Colonic mucosa (tissue), 4 donors: Measurements from ENCODE around the gene RETSAT. TPM values are rescaled to one million over a fixed set of nuclear protein-coding genes. Genes with fewer than 3 reads are reported as not detected.
A peak's percentile ranks its signal among the peaks of the same experiment; 100 is the strongest.
"Not testable (repeated sequence)": the region's sequence is repeated elsewhere in the genome, so short reads cannot be mapped to it uniquely, and the experiment has no call there.

Experiments used
- DNase-seq: peaks from one replicate; pipeline ENCODE4 v3.0.0-alpha.2; 2020
- H3K27ac ChIP-seq: fragments of 200-600 bp; one replicate; pipeline ENCODE4 v1.8.0; 2021
- H3K27me3 ChIP-seq: fragments of 200-600 bp; one replicate; pipeline ENCODE4 v1.8.0; 2021
- H3K36me3 ChIP-seq: fragments of 200-600 bp; one replicate; pipeline ENCODE4 v1.8.0; 2021
- H3K4me1 ChIP-seq: fragments of 200-600 bp; one replicate; pipeline ENCODE4 v1.8.0; 2021; ENCODE audit warnings: mild to moderate bottlenecking
- H3K4me3 ChIP-seq: fragments of 200-600 bp; one replicate; pipeline ENCODE4 v1.8.0; 2021
- H3K9ac ChIP-seq, 2 donors: one replicate each; pipeline ENCODE4 v1.7.0; 2013; ENCODE audit warnings: control low read depth in 2 of 2, low read depth in 2 of 2, low read length in 2 of 2
- H3K9me3 ChIP-seq: fragments of 200-600 bp; one replicate; pipeline ENCODE4 v1.8.0; 2021
- CTCF ChIP-seq: fragments of 200-600 bp; IDR thresholded peaks from one replicate; pipeline ENCODE4 v1.8.0; 2022; ENCODE audit warnings: antibody characterized with exemption, mild to moderate bottlenecking
- intact Hi-C: fragments of 100-400 bp; cut with DNase I; formaldehyde crosslinking; loops from one replicate; pipeline ENCODE4 v1.14.1; 2022
- total RNA-seq, 2 donors: library from RNA; stranded (reverse); fragmentation: NEBNext Ultra II Directional in 1 of 2; extraction: Animal tissue kit (Norgen Biotek cat#: 25700) in 1 of 2; gene quantifications; one replicate each; pipeline ENCODE4 v1.2.1, GENCODE V29; 2021
- donor health status: healthy.
- donor health status: DM: no; HTN: no; CAD: no.
- donor health status: DM: no; HTN: no; CAD: no.

RETSAT gene
- total RNA-seq, 2 donors from 2014 or later, result 145 to 190 TPM

- peak overlapping the region; percentile 75 to 99 for H3K9ac ChIP-seq
- no peaks in the 10 kb centered on the region for H3K9me3 ChIP-seq
- H3K4me3 ChIP-seq, result peak overlapping the region; percentile 94
- TF ChIP-seq CTCF, result no peak
- peaks cover 4% of the 10 kb centered on the region for H3K4me1 ChIP-seq
- intact Hi-C loops, result no loop called here
- no peaks in the 10 kb centered on the region for H3K36me3 ChIP-seq
- H3K27ac ChIP-seq, result peak overlapping the region; percentile 94
- H3K27me3 ChIP-seq, result no peaks in the 10 kb centered on the region
- peak; percentile 85 for DNase-seq
Measured at GRCh38 chr2:85353876-85354285, 447 bp downstream of the RETSAT start.

- Histone ChIP-seq H3K27me3 (no peaks in the 10 kb centered on the region), H3K9me3 (no peaks in the 10 kb centered on the region), H3K9ac (no peak overlapping the region), H3K36me3 (peaks cover 11% of the 10 kb centered on the region), H3K4me1 (no peaks in the 10 kb centered on the region), H3K4me3 (no peak overlapping the region), H3K27ac (no peak overlapping the region)
- intact Hi-C loops, result no loop called here
- DNase-seq, result no peak
- no peak for TF ChIP-seq CTCF
Measured at GRCh38 chr2:85347599-85347998, 6.7 kb downstream of the RETSAT start.

- no peak overlapping the region for H3K27ac ChIP-seq
Measured at GRCh38 chr2:85344356-85344954, 9.9 kb downstream of the RETSAT start.

GRCh38 chr2:85343207-85343895 is 11.0 kb downstream of the RETSAT start:
- H3K27me3 ChIP-seq, DNase-seq, H3K27ac ChIP-seq, H3K4me1 ChIP-seq, H3K9ac ChIP-seq, H3K4me3 ChIP-seq, intact Hi-C loops, H3K9me3 ChIP-seq: not testable (repeated sequence)
- peaks cover 11% of the 10 kb centered on the region for H3K36me3 ChIP-seq

More at GRCh38 chr2:85344356-85344954, 9.9 kb downstream of the RETSAT start:
- no peak overlapping the region for H3K4me3 ChIP-seq
- DNase-seq, result no peak
- peaks cover 11% of the 10 kb centered on the region for H3K36me3 ChIP-seq
- no peak overlapping the region for H3K9ac ChIP-seq
- intact Hi-C loops, result no loop called here
- no peaks in the 10 kb centered on the region for H3K27me3 ChIP-seq
- TF ChIP-seq CTCF, result no peak
- no peaks in the 10 kb centered on the region for H3K4me1 ChIP-seq
- H3K9me3 ChIP-seq, result no peaks in the 10 kb centered on the region

GRCh38 chr2:85342156-85342555 is 12.2 kb downstream of the RETSAT start:
- no peaks in the 10 kb centered on the region for H3K9me3 ChIP-seq
- peaks cover 11% of the 10 kb centered on the region for H3K36me3 ChIP-seq
- no peaks in the 10 kb centered on the region for H3K4me1 ChIP-seq
- H3K9ac ChIP-seq, result no peak overlapping the region
- DNase-seq, result no peak
- TF ChIP-seq CTCF, result no peak
- no peak overlapping the region for H3K4me3 ChIP-seq
- no peaks in the 10 kb centered on the region for H3K27me3 ChIP-seq
- H3K27ac ChIP-seq, result no peak overlapping the region
- intact Hi-C loops, result no loop called here
